Measurements from ENCODE around the gene EHMT1. TPM values are rescaled to one million over a fixed set of nuclear protein-coding genes. Genes with fewer than 3 reads are reported as not detected.

Gene EHMT1
- total and polyA plus RNA-seq, 10 of the 15 experiments (the other 5 are each of a cell fraction or from before 2014, with no cell fraction given), result 2.9 to 100 (median 48.1) TPM

- no peak for TF ChIP-seq MYC (IDR thresholded peaks at IDR 0.05; ENCODE audit: insufficient read depth, insufficient read length, insufficient replicate concordance, low read length, severe bottlenecking)
Measured at GRCh38 chr9:137694236-137694959, 75.6 kb downstream of the EHMT1 start (continued).

- H3K4me2 ChIP-seq (ENCODE audit: control insufficient read depth, insufficient read depth), result no peak overlapping the region
- H3K27ac ChIP-seq (ENCODE audit: control insufficient read depth, insufficient read depth), result no peak overlapping the region
- H3K36me3 ChIP-seq (ENCODE audit: control insufficient read depth in 2 of 2, insufficient read depth in 2 of 2, low read length in 1 of 2), result peaks cover 0 to 1% of the 10 kb centered on the region in 2 experiments; a peak in 2 of 4 replicates
- POLR2A ChIA-PET, result no interaction called here
- H3K79me2 ChIP-seq (ENCODE audit: control insufficient read depth, insufficient read depth, low read length), result peaks cover 46% of the 10 kb centered on the region
- DNase-seq (ENCODE audit: low read depth, low spot score) (no peak), ATAC-seq (peak; percentile 89), FAIRE-seq (peak; percentile 62)
- H2AFZ ChIP-seq (ENCODE audit: control insufficient read depth, low read depth, low read length), result no peak overlapping the region
- RAD21 ChIA-PET (ENCODE audit: unreplicated experiment), result interaction anchor here (1.2 kb wide), 1 partner anchor 13 kb away, joined by 4 read pairs; no protein-coding TSS in a partner anchor
- H3K9me3 ChIP-seq (replicated peaks; ENCODE audit: control insufficient read depth, insufficient read depth, low read length), result no peaks in the 10 kb centered on the region; the same call in 2 of the 3 replicates
- H3K9ac ChIP-seq (ENCODE audit: control insufficient read depth, insufficient read depth, low read length), result no peak overlapping the region
- intact Hi-C loops (cut with micrococcal nuclease; ENCODE audit: unreplicated experiment), result no loop called here
- no peaks in the 10 kb centered on the region for H3K27me3 ChIP-seq (replicated peaks in 1 of 2; ENCODE audit: control insufficient read depth in 2 of 2, insufficient read depth in 2 of 2, low read length in 1 of 2)
- WGBS (ENCODE audit: insufficient coverage, insufficient replicate concordance, low lambda C conversion rate, missing lambda C conversion rate), result 57% methylated on average over 22 of the region's 22 CpGs
- peaks cover 7% of the 10 kb centered on the region for H3K4me1 ChIP-seq (ENCODE audit: control insufficient read depth, insufficient read depth, low read length)
- SMC1A ChIA-PET (ENCODE audit: uncharacterized antibody, unreplicated experiment), result interaction anchor here (0.8 to 1.2 kb wide), 3 partner anchors 10 to 50 kb away, joined by 3 read pairs; no protein-coding TSS in a partner anchor
- no peak overlapping the region for H3K4me3 ChIP-seq
- CTCF ChIA-PET, result interaction anchor here (0.6 to 1.7 kb wide), 6 partner anchors 10 to 83 kb away, joined by 3 to 7 read pairs (median 5); no protein-coding TSS in a partner anchor
- BruUV-seq (replicated peaks), result no TSS peak
- TF ChIP-seq MAX (IDR thresholded peaks at IDR 0.05; ENCODE audit: low read depth, low read length) (no peak), BMI1 (IDR thresholded peaks at IDR 0.05; ENCODE audit: borderline replicate concordance) (no peak), CTCF (IDR thresholded peaks at IDR 0.05 in 2 of 3, conservative IDR thresholded peaks at IDR 0.05 in 1 of 3; ENCODE audit: control insufficient read depth in 2 of 3, extremely low read depth in 1 of 3, insufficient read depth in 1 of 3, low read depth in 3 of 3, low read length in 3 of 3) (peak; percentile 45 to 71 (median 62)), ZNF622 (IDR thresholded peaks at IDR 0.05) (no peak), NR2C1 (IDR thresholded peaks at IDR 0.05) (no peak), SMC3 (IDR thresholded peaks at IDR 0.05; ENCODE audit: borderline replicate concordance, low read length) (peak; percentile 52; the same call in 1 of the 2 replicates), FOXK2 (IDR thresholded peaks at IDR 0.05) (no peak), CREB1 (IDR thresholded peaks at IDR 0.05; ENCODE audit: low read depth) (no peak), RAD21 (IDR thresholded peaks at IDR 0.05; ENCODE audit: insufficient read depth, low read depth, low read length) (peak; percentile 50), IRF5 (IDR thresholded peaks at IDR 0.05; ENCODE audit: borderline replicate concordance) (no peak)
- in situ Hi-C loops (cut with MboI), result no loop called here
- peaks cover 3% of the 10 kb centered on the region; the same call in 1 of the 2 replicates for H4K20me1 ChIP-seq (ENCODE audit: control insufficient read depth, insufficient read depth)
Measured at GRCh38 chr9:137694962-137695875, 76.4 kb downstream of the EHMT1 start.

Data from GM12878 (cell line).